Measurements from ENCODE around the gene PSME1.

PSME1 gene

GRCh38 chr14:24106672-24107271 lies 29.2 kb upstream of the PSME1 start:
- no peak overlapping the region for H3K4me3 ChIP-seq (ENCODE audit: low read depth in 1 of 2, low read length in 1 of 2)
- TF ChIP-seq CTCF (IDR thresholded peaks at IDR 0.05): no peak

GRCh38 chr14:24108336-24108874 lies 27.6 kb upstream of the PSME1 start:
- Histone ChIP-seq H3K27me3 (no peaks in the 10 kb centered on the region), H3K4me1 (ENCODE audit: control insufficient read depth in 1 of 2, insufficient read depth in 1 of 2, low read depth in 1 of 2, low read length in 1 of 2) (peaks cover 8 to 11% of the 10 kb centered on the region in 2 experiments), H3K36me3 (no peaks in the 10 kb centered on the region), H3K4me3 (ENCODE audit: low read depth in 1 of 2, low read length in 1 of 2) (peak overlapping the region in 1 of 2 experiments; percentile 3), H3K27ac (peak overlapping the region; percentile 60), H3K9me3 (no peaks in the 10 kb centered on the region)
- no peak for TF ChIP-seq CTCF (IDR thresholded peaks at IDR 0.05)

More at GRCh38 chr14:24106672-24107271, 29.2 kb upstream of the PSME1 start:
- Histone ChIP-seq H3K27ac (no peak overlapping the region), H3K36me3 (no peaks in the 10 kb centered on the region), H3K4me1 (ENCODE audit: control insufficient read depth in 1 of 2, insufficient read depth in 1 of 2, low read depth in 1 of 2, low read length in 1 of 2) (peaks cover 5 to 7% of the 10 kb centered on the region in 2 experiments), H3K27me3 (peaks cover 2% of the 10 kb centered on the region), H3K9me3 (no peaks in the 10 kb centered on the region)

- H3K27me3 ChIP-seq: no peaks in the 10 kb centered on the region
- TF ChIP-seq CTCF (IDR thresholded peaks at IDR 0.05): no peak
- no peak overlapping the region for H3K27ac ChIP-seq
- H3K4me3 ChIP-seq (ENCODE audit: low read depth in 1 of 2, low read length in 1 of 2): no peak overlapping the region
- H3K36me3 ChIP-seq: no peaks in the 10 kb centered on the region
- peaks cover 15 to 16% of the 10 kb centered on the region in 2 experiments for H3K4me1 ChIP-seq (ENCODE audit: control insufficient read depth in 1 of 2, insufficient read depth in 1 of 2, low read depth in 1 of 2, low read length in 1 of 2)
- no peaks in the 10 kb centered on the region for H3K9me3 ChIP-seq
Observed at GRCh38 chr14:24110060-24110459, 25.9 kb upstream of the PSME1 start.

GRCh38 chr14:24110523-24110922 lies 25.5 kb upstream of the PSME1 start:
- no peak overlapping the region for H3K4me3 ChIP-seq (ENCODE audit: low read depth in 1 of 2, low read length in 1 of 2)
- H3K36me3 ChIP-seq: no peaks in the 10 kb centered on the region
- no peak for TF ChIP-seq CTCF (IDR thresholded peaks at IDR 0.05)
- H3K27me3 ChIP-seq: no peaks in the 10 kb centered on the region
- H3K4me1 ChIP-seq (ENCODE audit: control insufficient read depth in 1 of 2, insufficient read depth in 1 of 2, low read depth in 1 of 2, low read length in 1 of 2): peaks cover 18 to 19% of the 10 kb centered on the region in 2 experiments
- H3K9me3 ChIP-seq: no peaks in the 10 kb centered on the region
- no peak overlapping the region for H3K27ac ChIP-seq

GRCh38 chr14:24113379-24113800 lies 22.6 kb upstream of the PSME1 start:
- no peaks in the 10 kb centered on the region for H3K9me3 ChIP-seq
- peak overlapping the region; percentile 98 for H3K27ac ChIP-seq
- TF ChIP-seq CTCF (IDR thresholded peaks at IDR 0.05): no peak
- H3K36me3 ChIP-seq: peaks cover 14% of the 10 kb centered on the region
- H3K27me3 ChIP-seq: no peaks in the 10 kb centered on the region
- peaks cover 30 to 33% of the 10 kb centered on the region in 2 experiments for H3K4me1 ChIP-seq (ENCODE audit: control insufficient read depth in 1 of 2, insufficient read depth in 1 of 2, low read depth in 1 of 2, low read length in 1 of 2)
- H3K4me3 ChIP-seq (ENCODE audit: low read depth in 1 of 2, low read length in 1 of 2): peak overlapping the region; percentile 67 to 84

Data from neutrophil (primary cell).